Mononuclear cell (primary cell): ENCODE results near the gene S100Z. TPM values are rescaled to one million over a fixed set of nuclear protein-coding genes. Genes with fewer than 3 reads are reported as not detected.
"Not testable (repeated sequence)": the region's sequence is repeated elsewhere in the genome, so short reads cannot be mapped to it uniquely, and the experiment has no call there.

Experiments
- H3K27me3 ChIP-seq: 2 replicates; pipeline ENCODE4 v1.6.0; 2011; ENCODE audit warnings: low read length, control low read depth; ENCODE audit not compliant: insufficient read depth
- H3K4me1 ChIP-seq: 2 replicates; pipeline ENCODE4 v1.5.1; 2011; ENCODE audit warnings: mild to moderate bottlenecking, low read length, control low read depth; ENCODE audit not compliant: insufficient read depth
- H3K4me3 ChIP-seq: 2 replicates; pipeline ENCODE4 v1.5.1; 2011; ENCODE audit warnings: mild to moderate bottlenecking, low read length, moderate library complexity
- H3K9me3 ChIP-seq: 2 replicates; pipeline ENCODE4 v1.5.1; 2011; ENCODE audit warnings: low read depth, mild to moderate bottlenecking, control low read depth, low read length
- total RNA-seq: library from RNA; depleted of rRNA; stranded (reverse); fragments of >200 nt; gene quantifications from one replicate; pipeline ENCODE4 v1.2.3, GENCODE V29; 2012

S100Z gene
- total RNA-seq, 1 donor: 5.6 TPM

DNA sequence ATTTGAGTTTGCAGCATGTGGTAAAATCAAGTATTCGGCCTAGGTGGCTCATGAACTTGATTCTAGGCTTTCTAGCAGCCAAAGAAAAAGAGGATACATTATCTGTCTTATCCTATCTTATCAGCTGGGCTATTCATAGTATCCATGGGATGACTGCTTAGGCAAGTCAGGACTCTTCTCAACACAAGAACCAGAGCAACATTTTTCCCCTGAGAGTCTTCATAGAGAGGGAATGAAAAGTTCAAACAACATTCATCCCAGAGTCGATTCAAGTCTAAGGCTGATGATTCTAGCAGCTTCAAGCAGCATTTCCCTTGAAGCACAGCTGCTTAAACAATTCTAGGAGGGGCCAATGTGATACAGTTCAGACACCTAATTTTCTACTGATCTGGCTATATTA, 3.0 kb downstream of the S100Z start:
- no peak overlapping the region for H3K4me3 ChIP-seq
- no peaks in the 10 kb centered on the region for H3K27me3 ChIP-seq
- H3K4me1 ChIP-seq: peaks cover 90% of the 10 kb centered on the region
- no peaks in the 10 kb centered on the region for H3K9me3 ChIP-seq

DNA sequence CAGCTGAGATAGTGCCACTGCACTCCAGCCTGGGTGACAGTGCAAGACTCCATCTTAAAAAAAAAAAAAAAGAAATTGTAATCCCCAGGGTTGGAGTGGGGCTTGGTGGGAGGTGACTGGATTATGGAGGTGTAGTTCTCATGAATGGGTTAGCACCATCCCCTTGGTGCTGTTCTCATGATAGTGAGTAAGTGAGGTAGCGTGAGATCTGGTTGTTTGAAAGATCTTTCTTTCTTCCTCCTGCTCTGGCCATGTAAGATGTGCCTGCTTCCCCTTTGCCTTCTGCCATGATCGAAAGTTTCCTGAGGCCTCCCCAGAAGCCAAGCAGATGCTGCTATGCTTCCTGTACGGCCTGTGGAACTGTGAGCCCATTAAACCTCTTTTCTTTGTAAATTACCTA, 3.9 kb downstream of the S100Z start:
- peaks cover 99% of the 10 kb centered on the region for H3K4me1 ChIP-seq
- H3K4me3 ChIP-seq, H3K9me3 ChIP-seq, H3K27me3 ChIP-seq: not testable (repeated sequence)

DNA sequence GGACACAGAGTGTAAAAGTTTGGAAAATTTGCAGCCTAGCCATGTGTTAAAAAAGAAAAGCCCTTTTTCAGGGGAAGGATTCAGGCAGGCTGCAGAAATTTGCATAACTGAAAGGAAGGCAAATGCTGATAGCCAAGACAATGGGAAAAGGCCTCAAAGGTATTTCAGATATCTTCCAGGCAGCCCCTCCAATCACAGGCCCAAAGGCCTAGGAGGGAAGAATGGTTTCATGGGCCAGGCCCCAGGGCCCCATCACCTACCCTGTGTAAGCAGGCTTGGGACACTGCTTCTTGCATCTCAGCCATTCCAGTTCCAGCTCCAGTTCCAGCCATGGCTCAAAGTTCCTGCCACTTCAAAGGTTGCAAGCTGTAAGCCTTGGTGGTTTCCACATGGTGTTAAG, 4.8 kb downstream of the S100Z start:
- Histone ChIP-seq H3K27me3 (no peaks in the 10 kb centered on the region), H3K9me3 (no peaks in the 10 kb centered on the region), H3K4me1 (peaks cover 100% of the 10 kb centered on the region), H3K4me3 (no peak overlapping the region)

DNA sequence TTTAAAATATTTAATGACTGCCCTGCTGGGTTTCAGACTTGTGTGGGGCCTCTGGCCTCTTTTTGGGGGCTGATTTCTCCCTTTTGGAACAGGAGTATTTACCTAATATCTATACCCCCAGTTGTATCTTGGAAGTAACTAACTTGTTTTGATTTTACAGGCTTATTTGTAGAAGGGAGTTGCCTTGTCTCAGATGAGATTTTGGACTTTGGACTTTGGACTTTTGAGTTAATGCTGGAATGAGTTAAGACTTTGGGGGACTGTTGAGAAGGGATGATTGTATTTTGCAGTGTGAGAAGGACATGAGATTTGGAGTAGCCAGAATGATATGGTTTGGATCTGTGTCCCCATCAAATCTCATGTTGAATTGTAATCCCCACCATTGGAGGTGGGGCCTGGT, 5.7 kb downstream of the S100Z start:
- peaks cover 100% of the 10 kb centered on the region for H3K4me1 ChIP-seq
- not testable (repeated sequence) for H3K9me3 ChIP-seq, H3K4me3 ChIP-seq, H3K27me3 ChIP-seq

DNA sequence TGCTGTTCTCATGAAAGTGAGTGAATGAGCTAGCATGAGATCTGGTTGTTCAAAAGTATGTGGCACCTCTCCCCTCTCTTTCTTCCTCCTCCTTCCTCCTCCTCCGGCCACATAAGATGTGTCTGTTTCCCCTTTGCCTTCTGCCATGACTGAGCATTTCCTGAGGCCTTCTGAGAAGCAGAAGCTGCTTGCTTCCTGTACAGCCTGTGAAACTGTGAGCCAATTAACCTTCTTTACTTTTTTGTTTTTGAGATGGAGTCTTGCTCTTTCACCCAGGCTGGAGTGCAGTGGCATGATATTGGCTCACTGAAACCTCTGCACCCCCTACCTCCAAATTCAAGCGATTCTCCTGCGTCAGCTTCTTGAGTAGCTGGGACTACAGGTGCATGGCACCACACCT, 6.1 kb downstream of the S100Z start:
- H3K4me1 ChIP-seq: peaks cover 95% of the 10 kb centered on the region
- no peak overlapping the region for H3K4me3 ChIP-seq
- H3K27me3 ChIP-seq: no peaks in the 10 kb centered on the region
- no peaks in the 10 kb centered on the region for H3K9me3 ChIP-seq

DNA sequence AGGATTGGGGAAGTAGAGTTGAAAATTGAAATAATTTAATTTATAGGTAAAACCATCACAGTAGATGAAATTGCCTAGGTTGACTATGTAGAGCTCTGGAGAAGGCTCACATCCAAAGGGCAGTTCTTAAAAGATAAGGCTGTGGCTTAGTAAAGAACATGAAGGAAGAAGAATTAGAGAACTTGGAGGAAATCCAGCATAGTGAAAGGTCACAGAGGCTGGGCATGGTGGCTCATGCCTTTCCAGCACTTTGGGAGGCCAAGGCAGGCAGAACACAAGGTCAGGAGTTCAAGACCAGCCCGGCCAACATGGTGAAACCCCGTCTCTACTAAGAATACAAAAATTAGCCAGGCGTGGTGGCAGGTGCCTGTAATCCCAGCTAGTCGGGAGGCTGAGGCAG, 7.0 kb downstream of the S100Z start:
- not testable (repeated sequence) for H3K9me3 ChIP-seq

DNA sequence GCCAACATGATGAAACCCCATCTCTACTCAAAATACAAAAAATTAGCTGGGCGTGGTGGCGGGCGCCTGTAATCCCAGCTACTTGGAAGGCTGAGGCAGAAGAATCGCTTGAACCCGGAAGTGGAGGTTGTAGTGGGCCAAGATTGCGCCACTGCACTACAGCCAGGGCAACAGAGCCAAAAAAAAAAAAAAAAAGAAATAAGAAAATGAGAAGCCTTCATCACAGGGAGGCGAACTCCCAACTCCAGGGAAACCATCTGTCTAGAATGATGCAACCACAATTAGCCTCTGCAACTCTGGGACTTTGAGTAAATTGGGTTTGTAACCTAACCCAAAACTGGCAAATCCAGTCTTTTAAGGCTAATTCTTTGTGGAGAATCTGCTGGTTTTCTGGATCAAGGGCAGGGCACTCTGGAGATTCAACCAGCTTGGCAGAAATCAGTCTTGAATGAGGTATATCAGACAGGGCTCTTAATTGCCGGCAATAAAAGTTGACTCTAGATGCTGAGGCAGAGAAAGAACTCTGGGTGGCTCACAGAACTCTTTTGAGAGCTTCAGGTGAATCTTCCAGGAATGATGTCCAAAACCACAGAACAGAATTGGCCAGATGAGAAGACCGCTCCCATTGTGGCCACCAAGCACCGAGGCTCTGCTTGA, 9.9 kb downstream of the S100Z start:
- H3K4me1 ChIP-seq: peaks cover 58% of the 10 kb centered on the region
- no peaks in the 10 kb centered on the region for H3K9me3 ChIP-seq
- no peak overlapping the region for H3K4me3 ChIP-seq

More for the DNA sequence above, 7.0 kb downstream of the S100Z start:
- H3K4me3 ChIP-seq, H3K27me3 ChIP-seq: not testable (repeated sequence)
- H3K4me1 ChIP-seq: peaks cover 87% of the 10 kb centered on the region

DNA sequence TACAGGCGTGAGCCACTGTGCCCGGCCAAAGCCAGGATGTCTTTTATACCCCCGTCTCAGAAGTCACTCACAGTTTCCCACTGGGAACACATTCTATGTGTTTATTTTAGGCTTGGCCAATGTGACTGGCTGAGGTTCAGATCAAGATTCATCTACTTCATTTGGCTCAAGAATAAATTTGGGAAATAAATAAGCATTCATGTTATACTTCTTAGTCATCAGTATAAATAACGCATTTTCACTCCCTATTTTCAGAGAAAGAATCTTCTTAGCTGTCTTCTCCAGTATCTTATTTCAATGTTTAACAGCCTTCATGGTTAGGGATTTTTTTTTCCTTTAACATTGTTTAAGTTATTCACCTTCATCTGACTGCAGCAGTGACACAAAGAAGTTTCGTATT, 11.8 kb downstream of the S100Z start:
- Histone ChIP-seq H3K4me1 (peaks cover 39% of the 10 kb centered on the region), H3K9me3 (no peaks in the 10 kb centered on the region), H3K27me3 (no peaks in the 10 kb centered on the region), H3K4me3 (no peak overlapping the region)

More for the DNA sequence above, 9.9 kb downstream of the S100Z start:
- H3K27me3 ChIP-seq: no peaks in the 10 kb centered on the region

DNA sequence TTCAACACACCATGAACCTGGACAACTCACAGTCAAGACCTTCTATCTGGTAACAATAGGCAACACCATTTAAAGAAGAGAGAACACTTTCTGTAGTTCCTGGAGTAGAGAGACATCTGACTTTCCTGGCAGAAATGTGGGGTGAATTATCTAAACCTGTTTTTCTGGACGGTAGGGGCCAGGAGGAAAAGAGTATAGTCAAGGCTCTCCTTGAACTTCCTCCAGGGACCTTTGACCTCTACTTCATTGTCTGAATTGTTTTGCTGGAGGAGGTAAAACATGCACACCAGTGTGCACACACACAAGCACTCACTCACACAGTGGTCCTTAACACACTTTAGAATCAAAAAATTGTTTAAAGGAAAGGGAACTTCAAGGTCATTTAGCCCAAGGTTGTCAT, 13.2 kb downstream of the S100Z start:
- no peaks in the 10 kb centered on the region for H3K27me3 ChIP-seq
- H3K4me3 ChIP-seq: no peak overlapping the region
- peaks cover 25% of the 10 kb centered on the region for H3K4me1 ChIP-seq
- no peaks in the 10 kb centered on the region for H3K9me3 ChIP-seq

DNA sequence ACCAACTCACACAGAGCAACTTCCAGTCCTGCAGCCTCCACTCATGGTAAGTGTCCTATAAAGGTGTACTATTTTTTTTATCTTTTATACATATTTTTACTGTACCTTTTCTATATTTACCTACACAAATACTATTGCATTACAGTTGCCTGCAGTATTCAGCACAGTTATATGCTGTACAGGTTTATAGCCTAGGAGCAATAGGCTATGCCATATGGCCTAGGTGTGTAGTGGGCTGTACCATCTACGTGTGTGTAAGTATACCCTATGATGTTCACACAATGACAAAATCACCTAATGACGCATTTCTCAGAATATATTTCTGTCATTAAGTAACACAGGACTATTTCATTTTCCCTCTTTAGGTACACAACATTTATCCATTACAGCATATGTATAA, 16.7 kb downstream of the S100Z start:
- Histone ChIP-seq H3K4me1 (no peaks in the 10 kb centered on the region), H3K9me3 (no peaks in the 10 kb centered on the region), H3K27me3 (no peaks in the 10 kb centered on the region), H3K4me3 (no peak overlapping the region)

DNA sequence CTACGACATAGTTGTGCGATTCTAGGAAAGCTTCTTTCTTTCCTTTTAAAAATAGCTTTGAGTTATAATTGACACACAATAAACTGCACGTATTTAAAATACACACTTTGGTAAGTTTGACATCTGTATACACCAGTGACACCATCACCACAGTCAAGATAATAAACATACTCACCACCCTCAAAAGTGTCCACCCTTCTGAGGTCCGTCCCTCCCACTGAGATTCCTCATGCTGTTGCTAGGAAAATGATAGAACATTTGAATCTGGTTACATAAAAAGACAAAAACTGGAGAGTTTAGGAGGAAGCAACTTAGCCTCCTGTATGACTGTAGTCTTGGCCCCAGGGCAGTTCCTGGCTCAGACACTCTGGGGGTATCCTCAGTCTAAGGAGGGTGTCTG, 17.2 kb downstream of the S100Z start:
- H3K27me3 ChIP-seq: no peaks in the 10 kb centered on the region
- no peaks in the 10 kb centered on the region for H3K9me3 ChIP-seq
- no peak overlapping the region for H3K4me3 ChIP-seq
- H3K4me1 ChIP-seq: no peaks in the 10 kb centered on the region

DNA sequence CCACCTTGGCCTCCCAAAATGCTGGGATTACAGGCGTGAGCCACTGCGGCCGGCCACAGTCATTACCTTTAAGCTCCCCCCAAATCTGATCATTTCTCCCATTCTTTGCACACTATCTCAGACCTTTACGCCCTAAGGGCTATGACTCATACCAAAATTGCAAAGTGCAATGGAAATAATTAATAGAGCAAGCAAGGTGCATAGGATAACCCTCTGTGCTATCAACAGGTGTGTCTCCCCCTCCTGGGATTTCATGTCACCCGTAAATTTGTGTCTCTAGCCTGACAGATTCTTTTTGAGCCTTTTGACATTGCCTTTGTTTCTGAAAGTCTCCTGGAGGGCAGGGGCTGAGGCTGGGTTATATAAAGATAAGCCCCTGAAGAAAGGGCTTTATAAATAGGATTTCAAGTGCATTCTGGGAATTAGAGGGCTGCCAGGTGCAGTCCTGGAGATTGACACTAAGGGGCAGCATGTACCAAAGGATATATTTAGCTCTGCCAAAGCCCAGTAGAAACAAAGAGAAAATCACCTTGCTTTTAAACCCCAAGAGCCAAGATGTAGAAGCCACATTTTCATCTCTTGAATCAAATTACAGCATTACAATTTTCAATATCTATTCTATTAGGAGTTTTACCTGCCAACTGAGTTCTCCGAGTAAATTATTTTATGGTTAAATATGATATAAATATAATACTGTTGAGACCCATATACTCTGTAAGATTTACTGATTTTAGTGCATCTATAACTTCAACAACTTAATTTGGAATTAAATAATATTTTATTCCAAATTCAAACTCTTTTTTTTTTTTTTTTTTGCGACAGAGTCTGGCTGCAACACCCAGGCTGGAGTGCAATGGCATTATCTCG, 18.2 kb downstream of the S100Z start:
- H3K27me3 ChIP-seq: no peaks in the 10 kb centered on the region
- no peaks in the 10 kb centered on the region for H3K4me1 ChIP-seq
- H3K4me3 ChIP-seq: no peak overlapping the region
- H3K9me3 ChIP-seq: no peaks in the 10 kb centered on the region

DNA sequence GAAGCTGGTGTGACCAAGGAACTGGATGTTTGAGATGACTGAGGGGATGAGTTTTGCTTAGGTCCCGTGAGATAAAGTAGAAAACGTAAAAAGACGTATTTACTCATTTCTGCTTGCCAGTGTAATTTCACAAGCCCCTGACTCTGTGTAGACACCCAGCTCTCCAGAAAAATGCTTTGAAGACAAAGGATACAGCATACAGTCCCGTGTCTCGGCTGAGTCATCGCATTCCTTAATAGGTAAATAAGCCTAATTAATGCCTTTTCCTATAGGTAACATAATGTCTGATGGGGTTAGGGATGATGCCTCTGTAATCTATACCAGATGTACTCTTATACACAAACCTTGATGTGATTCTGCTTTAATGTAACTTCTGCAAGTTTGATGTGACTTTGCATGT, 20.2 kb downstream of the S100Z start:
- Histone ChIP-seq H3K9me3 (no peaks in the 10 kb centered on the region), H3K27me3 (no peaks in the 10 kb centered on the region), H3K4me3 (no peak overlapping the region), H3K4me1 (peaks cover 14% of the 10 kb centered on the region)

DNA sequence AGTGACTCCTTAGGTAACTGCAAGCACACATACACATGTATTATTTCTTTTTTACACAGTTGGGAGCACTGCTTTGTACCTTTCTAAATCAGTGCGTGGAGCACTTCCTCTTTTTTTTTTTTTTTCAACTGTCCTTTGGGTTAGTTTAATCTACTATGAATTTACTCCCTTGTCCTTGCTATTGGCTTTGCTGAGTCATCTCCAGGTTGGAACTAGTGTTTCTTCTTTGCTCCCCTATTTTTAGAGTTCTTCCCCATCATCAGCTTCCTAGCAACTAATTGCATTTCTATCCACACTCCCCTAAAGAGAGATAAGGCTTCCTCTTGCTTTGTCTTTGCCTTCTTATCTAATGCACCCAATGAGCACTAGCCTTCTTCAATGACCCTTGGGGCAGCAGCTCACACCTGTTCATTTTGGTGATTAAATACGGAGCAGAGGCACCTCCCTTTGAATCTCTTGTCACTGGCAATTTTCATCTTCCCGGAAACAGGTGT, 24.3 kb downstream of the S100Z start:
- Histone ChIP-seq H3K9me3 (no peaks in the 10 kb centered on the region), H3K4me1 (peaks cover 21% of the 10 kb centered on the region), H3K27me3 (no peaks in the 10 kb centered on the region), H3K4me3 (no peak overlapping the region)

DNA sequence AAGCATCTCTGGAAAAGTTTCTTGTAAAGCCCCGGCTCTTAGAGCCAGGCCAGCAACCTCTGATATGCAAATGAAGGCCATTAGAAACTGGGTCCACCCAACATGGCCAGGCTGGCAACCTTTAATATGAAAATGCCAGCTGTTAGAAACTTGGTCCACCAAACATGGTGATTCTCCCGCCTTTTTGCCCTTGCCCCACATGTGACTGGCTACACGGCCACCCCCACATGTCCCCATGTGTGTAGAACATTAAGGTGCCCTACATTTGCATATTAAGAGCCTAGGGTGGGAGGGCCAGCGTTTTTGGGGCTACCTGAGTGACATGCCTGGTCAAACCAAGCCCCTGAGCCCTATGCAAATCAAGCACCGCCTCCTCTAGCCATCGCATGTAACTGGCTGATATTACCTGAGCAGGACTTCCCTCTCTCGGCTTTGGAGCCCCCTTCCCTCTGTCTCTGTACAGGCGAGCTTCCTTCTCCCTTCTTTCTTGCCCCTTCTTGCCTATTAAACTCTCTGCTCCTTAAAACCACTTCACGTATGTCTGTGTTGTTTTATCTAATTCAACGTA, 39.0 kb downstream of the S100Z start:
- Histone ChIP-seq H3K9me3 (no peaks in the 10 kb centered on the region), H3K4me1 (no peaks in the 10 kb centered on the region), H3K27me3 (no peaks in the 10 kb centered on the region), H3K4me3 (no peak overlapping the region)
